ENCODE data around the gene ZNF747.
"Not testable (repeated sequence)": the region's sequence is repeated elsewhere in the genome, so short reads cannot be mapped to it uniquely, and the experiment has no call there.

Gene ZNF747

GRCh38 chr16:30557707-30557956, 23.0 kb upstream of the ZNF747 start:
- DNase-seq = no peak

- DNase-seq = no peak
Observed at GRCh38 chr16:30556125-30556473, 21.4 kb upstream of the ZNF747 start.

GRCh38 chr16:30555315-30556124, 20.9 kb upstream of the ZNF747 start:
- DNase-seq = no peak

GRCh38 chr16:30554557-30555314, 20.1 kb upstream of the ZNF747 start:
- DNase-seq = no peak

GRCh38 chr16:30553393-30553899, 18.8 kb upstream of the ZNF747 start:
- DNase-seq = no peak

GRCh38 chr16:30552956-30553355, 18.3 kb upstream of the ZNF747 start:
- DNase-seq = no peak

GRCh38 chr16:30551781-30552180, 17.1 kb upstream of the ZNF747 start:
- DNase-seq = no peak

GRCh38 chr16:30548416-30549253, 14.0 kb upstream of the ZNF747 start:
- no peak for DNase-seq

GRCh38 chr16:30546115-30546514, 11.5 kb upstream of the ZNF747 start:
- no peak for DNase-seq

- no peak for DNase-seq
Observed at GRCh38 chr16:30543067-30543466, 8.4 kb upstream of the ZNF747 start.

GRCh38 chr16:30541502-30542329, 7.1 kb upstream of the ZNF747 start:
- DNase-seq = no peak

- not testable (repeated sequence) for DNase-seq
Observed at GRCh38 chr16:30540916-30541464, 6.3 kb upstream of the ZNF747 start.

GRCh38 chr16:30539986-30540526, 5.4 kb upstream of the ZNF747 start:
- not testable (repeated sequence) for DNase-seq

GRCh38 chr16:30539000-30539964, 4.6 kb upstream of the ZNF747 start:
- DNase-seq = no peak

- DNase-seq = not testable (repeated sequence)
Observed at GRCh38 chr16:30536391-30537024, 1.9 kb upstream of the ZNF747 start.

GRCh38 chr16:30535777-30536190, 1.1 kb upstream of the ZNF747 start:
- DNase-seq = peak; percentile 42

GRCh38 chr16:30535106-30535776, 583 bp upstream of the ZNF747 start:
- peak; percentile 80 for DNase-seq

- no peak for DNase-seq
Observed at GRCh38 chr16:30533748-30534367, 800 bp downstream of the ZNF747 start.

- DNase-seq = no peak
Observed at GRCh38 chr16:30533146-30533522, 1.5 kb downstream of the ZNF747 start.

Measured in SHP77 treated with DMSO at 0.1 percent for 48 hours (cell line).